Thyroid gland (tissue), 4 donors: Measurements from ENCODE around the gene KIRREL2. TPM values are rescaled to one million over a fixed set of nuclear protein-coding genes. Genes with fewer than 3 reads are reported as not detected.

ENCODE experiments used
- DNase-seq, 2 donors: peaks; one replicate each; pipeline ENCODE4 v3.0.0-alpha.2; 2019
- H3K27ac ChIP-seq, 3 donors: fragments of 200-600 bp; sonication (generic); 1 replicate in 2 of 3; 2 replicates in 1 of 3; pipeline ENCODE4 v1.5.1; 2016 to 2019; ENCODE audit warnings: mild to moderate bottlenecking in 1 of 3, moderate library complexity in 1 of 3
- H3K27me3 ChIP-seq: fragments of 200-600 bp; sonication (generic); one replicate; pipeline ENCODE4 v1.5.1; 2019
- H3K36me3 ChIP-seq, 2 donors: fragments of 200-600 bp; sonication (generic); one replicate each; pipeline ENCODE4 v1.5.1; 2016 to 2019
- H3K4me1 ChIP-seq, 2 donors: fragments of 200-600 bp; sonication (generic); one replicate each; pipeline ENCODE4 v1.5.1; 2017 to 2019
- H3K4me3 ChIP-seq, 3 donors: fragments of 200-600 bp; sonication (generic); replicated peaks in 1 of 3; 1 replicate in 2 of 3; 2 replicates in 1 of 3; pipeline ENCODE4 v1.5.1; 2016; ENCODE audit warnings: mild to moderate bottlenecking in 1 of 3
- H3K9me3 ChIP-seq: fragments of 200-600 bp; sonication (generic); one replicate; pipeline ENCODE4 v1.5.1; 2017
- POLR2A ChIP-seq, 2 donors: fragments of 450-650 bp; IDR thresholded peaks; one replicate each; pipeline ENCODE4 v1.6.1; 2017; ENCODE audit warnings: antibody characterized with exemption in 2 of 2, mild to moderate bottlenecking in 2 of 2, moderate library complexity in 1 of 2
- WGBS, 2 donors: methylation state at CpG; one replicate each; pipeline ENCODE4 v1.1.5; 2017; 5-methylcytosine and 5-hydroxymethylcytosine counted together
- intact Hi-C: fragments of 100-400 bp; cut with DNase I; formaldehyde crosslinking; loops from one replicate; pipeline ENCODE4 v1.15.1; 2023
- total RNA-seq, 4 donors: library from RNA; depleted of rRNA; stranded (reverse); fragments of >200 nt; gene quantifications; one replicate each; pipeline ENCODE4 v1.2.3, GENCODE V29; 2016
- TF ChIP-seq, protein P1 (sequence below), 6 experiments: fragments of 200-600 bp in 3 of 6; fragments of 450-650 bp in 3 of 6; sonication (generic) in 3 of 6; IDR thresholded peaks; one replicate each; pipeline ENCODE4 v1.5.1; 2016 to 2019; ENCODE audit warnings: antibody characterized with exemption in 6 of 6, mild to moderate bottlenecking in 2 of 6, inconsistent platforms in 1 of 6, moderate library complexity in 1 of 6

The KIRREL2 gene
- total RNA-seq, 4 donors from 2014 or later: 0.20 to 0.33 TPM; not detected in 2

DNA sequence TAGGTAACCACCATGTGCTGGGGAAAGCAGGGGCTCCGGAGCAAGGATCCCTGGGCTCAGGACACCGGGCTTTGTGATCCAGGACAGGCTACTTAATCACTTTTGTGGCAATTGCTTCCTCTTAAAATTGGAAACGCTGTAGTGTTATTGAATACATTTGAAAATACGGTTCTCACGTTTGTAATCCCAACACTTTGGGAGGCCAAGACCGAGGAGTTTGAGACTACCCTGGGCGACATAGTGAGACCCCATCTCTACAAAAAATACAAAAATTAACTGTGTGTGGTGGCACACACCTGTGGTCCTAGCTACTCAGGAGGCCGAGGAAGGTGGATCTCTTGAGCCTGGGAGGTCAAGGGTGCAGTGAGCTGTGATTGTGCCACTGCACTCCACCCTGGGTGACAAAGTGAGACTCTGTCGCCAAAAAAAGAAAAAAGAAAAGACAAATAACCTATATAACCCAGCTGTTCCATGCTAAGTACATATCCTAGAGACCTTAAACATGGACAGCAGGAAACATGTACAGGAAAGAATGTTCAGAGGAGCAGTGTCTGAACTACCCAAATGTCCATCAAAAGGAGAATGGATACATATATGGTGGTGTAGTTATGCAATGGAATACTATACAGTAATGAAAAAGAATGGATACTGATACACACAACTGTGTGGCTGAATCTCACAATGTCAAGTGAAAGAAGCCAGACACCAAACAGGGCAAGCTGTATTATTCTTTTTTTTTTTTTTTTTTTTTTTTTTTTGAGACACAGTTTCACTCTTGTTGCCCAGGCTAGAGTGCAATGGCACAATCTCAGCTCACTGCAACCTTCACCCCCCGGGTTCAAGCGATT is 43.4 kb upstream of the KIRREL2 start:
- 83 to 88% methylated on average over 11 of the region's 11 CpGs for WGBS, 2 donors
- TF ChIP-seq, protein P1, sequence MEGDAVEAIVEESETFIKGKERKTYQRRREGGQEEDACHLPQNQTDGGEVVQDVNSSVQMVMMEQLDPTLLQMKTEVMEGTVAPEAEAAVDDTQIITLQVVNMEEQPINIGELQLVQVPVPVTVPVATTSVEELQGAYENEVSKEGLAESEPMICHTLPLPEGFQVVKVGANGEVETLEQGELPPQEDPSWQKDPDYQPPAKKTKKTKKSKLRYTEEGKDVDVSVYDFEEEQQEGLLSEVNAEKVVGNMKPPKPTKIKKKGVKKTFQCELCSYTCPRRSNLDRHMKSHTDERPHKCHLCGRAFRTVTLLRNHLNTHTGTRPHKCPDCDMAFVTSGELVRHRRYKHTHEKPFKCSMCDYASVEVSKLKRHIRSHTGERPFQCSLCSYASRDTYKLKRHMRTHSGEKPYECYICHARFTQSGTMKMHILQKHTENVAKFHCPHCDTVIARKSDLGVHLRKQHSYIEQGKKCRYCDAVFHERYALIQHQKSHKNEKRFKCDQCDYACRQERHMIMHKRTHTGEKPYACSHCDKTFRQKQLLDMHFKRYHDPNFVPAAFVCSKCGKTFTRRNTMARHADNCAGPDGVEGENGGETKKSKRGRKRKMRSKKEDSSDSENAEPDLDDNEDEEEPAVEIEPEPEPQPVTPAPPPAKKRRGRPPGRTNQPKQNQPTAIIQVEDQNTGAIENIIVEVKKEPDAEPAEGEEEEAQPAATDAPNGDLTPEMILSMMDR (IDR thresholded peaks at IDR 0.05): no peak
- no peak for TF ChIP-seq POLR2A (IDR thresholded peaks at IDR 0.05)
- Histone ChIP-seq H3K36me3 (no peaks in the 10 kb centered on the region), H3K4me3 (no peak overlapping the region), H3K9me3 (no peaks in the 10 kb centered on the region), H3K4me1 (no peaks in the 10 kb centered on the region), H3K27ac (no peak overlapping the region), H3K27me3 (no peaks in the 10 kb centered on the region)
- intact Hi-C loops: no loop called here
- DNase-seq: no peak

- intact Hi-C loops: no loop called here
- Histone ChIP-seq H3K27me3 (no peaks in the 10 kb centered on the region), H3K4me3 (no peak overlapping the region)
These were observed 40.4 kb upstream of the KIRREL2 start for GRCh38 chr19:35816262-35816661.

DNA sequence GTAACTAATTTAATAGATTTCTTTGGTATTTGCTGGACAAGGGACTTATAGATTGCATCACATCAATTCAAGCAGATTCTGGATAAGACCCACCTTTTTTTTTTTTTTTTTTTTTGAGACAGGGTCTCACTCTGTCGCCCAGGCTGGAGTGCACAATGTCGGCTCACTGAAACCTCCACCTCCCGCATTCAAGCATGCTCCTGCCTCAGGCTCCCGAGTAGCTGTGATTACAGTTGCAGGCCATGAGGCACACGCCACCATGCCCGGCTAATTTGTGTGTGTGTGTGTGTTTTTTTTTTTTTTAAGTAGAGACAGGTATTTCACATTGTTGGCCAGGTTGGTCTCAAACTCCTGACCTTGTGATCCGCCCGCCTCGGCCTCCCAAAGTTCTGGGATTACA is 39.9 kb upstream of the KIRREL2 start:
- H3K4me3 ChIP-seq: no peak overlapping the region
- no peaks in the 10 kb centered on the region for H3K4me1 ChIP-seq
- no peak for DNase-seq
- no peak for TF ChIP-seq POLR2A (IDR thresholded peaks at IDR 0.05)
- TF ChIP-seq, protein P1 (IDR thresholded peaks at IDR 0.05): no peak
- H3K27ac ChIP-seq: no peak overlapping the region
- no peaks in the 10 kb centered on the region for H3K9me3 ChIP-seq
- H3K36me3 ChIP-seq: no peaks in the 10 kb centered on the region
- H3K27me3 ChIP-seq: no peaks in the 10 kb centered on the region
- 74 to 82% methylated on average over 9 of the region's 9 CpGs for WGBS, 2 donors
- intact Hi-C loops: no loop called here

More at GRCh38 chr19:35816262-35816661, 40.4 kb upstream of the KIRREL2 start:
- Histone ChIP-seq H3K27ac (no peak overlapping the region), H3K9me3 (no peaks in the 10 kb centered on the region), H3K4me1 (no peaks in the 10 kb centered on the region), H3K36me3 (no peaks in the 10 kb centered on the region)
- 49 to 50% methylated on average over 5 to 6 of the region's 6 CpGs for WGBS, 2 donors
- TF ChIP-seq, protein P1 (IDR thresholded peaks at IDR 0.05): no peak
- no peak for TF ChIP-seq POLR2A (IDR thresholded peaks at IDR 0.05)
- DNase-seq: no peak

DNA sequence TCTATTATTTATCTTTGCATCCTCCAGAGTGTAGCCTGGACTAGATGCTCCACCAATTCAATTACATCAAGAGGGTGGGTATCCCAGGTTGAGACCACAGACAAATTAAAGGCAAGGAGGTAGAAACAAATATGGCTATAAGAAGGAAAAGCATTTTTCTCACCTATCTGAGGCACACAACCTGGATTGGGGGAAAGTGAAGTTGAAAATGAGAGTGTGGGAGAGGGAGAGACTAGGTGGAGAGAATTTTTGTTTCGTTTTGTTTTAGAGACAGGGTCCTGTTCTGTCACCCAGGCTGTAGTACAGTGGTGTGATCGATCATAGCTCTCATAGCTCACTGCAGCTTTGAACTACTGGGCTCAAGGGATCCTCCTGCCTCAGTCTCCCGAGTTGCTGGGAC is 38.3 kb upstream of the KIRREL2 start:
- WGBS, 2 donors: 65 to 75% methylated on average over 3 of the region's 3 CpGs
- intact Hi-C loops: no loop called here
- H3K4me3 ChIP-seq: no peak overlapping the region
- DNase-seq: no peak
- no peaks in the 10 kb centered on the region for H3K9me3 ChIP-seq
- no peak overlapping the region for H3K27ac ChIP-seq
- H3K27me3 ChIP-seq: no peaks in the 10 kb centered on the region
- no peaks in the 10 kb centered on the region for H3K36me3 ChIP-seq
- H3K4me1 ChIP-seq: no peaks in the 10 kb centered on the region
- TF ChIP-seq POLR2A (IDR thresholded peaks at IDR 0.05): no peak
- TF ChIP-seq, protein P1 (IDR thresholded peaks at IDR 0.05): no peak

DNA sequence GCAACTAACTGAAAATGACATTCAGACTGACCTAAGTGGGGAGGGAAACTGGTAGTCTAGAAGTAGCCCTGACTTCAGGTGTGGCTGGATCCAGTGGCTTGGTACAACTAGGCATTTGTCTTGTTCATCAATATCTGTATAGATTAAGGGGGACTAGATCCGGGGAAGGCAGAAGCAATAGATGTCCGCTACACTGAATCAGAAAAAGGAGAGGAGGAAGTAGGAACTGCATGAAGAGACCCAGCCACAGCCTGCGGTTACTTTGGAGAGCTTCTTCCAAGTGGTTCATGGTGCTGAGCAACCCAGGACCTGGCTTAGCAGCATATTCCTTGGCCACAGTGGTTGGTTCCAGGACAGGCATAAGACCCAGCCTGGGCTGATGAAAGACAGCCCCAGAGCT is 34.1 kb upstream of the KIRREL2 start:
- no peak overlapping the region for H3K4me3 ChIP-seq
- TF ChIP-seq POLR2A (IDR thresholded peaks at IDR 0.05): no peak
- TF ChIP-seq, protein P1 (IDR thresholded peaks at IDR 0.05): no peak
- H3K4me1 ChIP-seq: no peaks in the 10 kb centered on the region
- no peaks in the 10 kb centered on the region for H3K36me3 ChIP-seq
- intact Hi-C loops: no loop called here
- no peaks in the 10 kb centered on the region for H3K27me3 ChIP-seq
- H3K27ac ChIP-seq: no peak overlapping the region
- H3K9me3 ChIP-seq: no peaks in the 10 kb centered on the region
- no peak for DNase-seq
- WGBS, 2 donors: 63 to 79% methylated on average over 3 of the region's 3 CpGs
